Activated CD4-positive, alpha-beta T cell treated with anti-CD3 and anti-CD28 coated beads, Interleukin-2, amount 10 ng/mL, durations not matched to agents 24 days and 14 days (primary cell): ENCODE measurements around the gene ALDH1A1. TPM values are rescaled to one million over a fixed set of nuclear protein-coding genes. Genes with fewer than 3 reads are reported as not detected.

Source experiments
- total RNA-seq: library from RNA; stranded (reverse); gene quantifications from 2 replicates; pipeline ENCODE4 v1.2.3, GENCODE V29; 2022

The ALDH1A1 gene
- total RNA-seq, 1 donor from 2014 or later, result not detected

Other genes starting within 250 kb of the ALDH1A1 start
- gene ANXA1, start 198.8 kb upstream of the ALDH1A1 start, total RNA-seq, result 37.1 and 43.2 TPM in 2 replicates